ENCODE data around the gene ABCA9.

ABCA9 gene

DNA sequence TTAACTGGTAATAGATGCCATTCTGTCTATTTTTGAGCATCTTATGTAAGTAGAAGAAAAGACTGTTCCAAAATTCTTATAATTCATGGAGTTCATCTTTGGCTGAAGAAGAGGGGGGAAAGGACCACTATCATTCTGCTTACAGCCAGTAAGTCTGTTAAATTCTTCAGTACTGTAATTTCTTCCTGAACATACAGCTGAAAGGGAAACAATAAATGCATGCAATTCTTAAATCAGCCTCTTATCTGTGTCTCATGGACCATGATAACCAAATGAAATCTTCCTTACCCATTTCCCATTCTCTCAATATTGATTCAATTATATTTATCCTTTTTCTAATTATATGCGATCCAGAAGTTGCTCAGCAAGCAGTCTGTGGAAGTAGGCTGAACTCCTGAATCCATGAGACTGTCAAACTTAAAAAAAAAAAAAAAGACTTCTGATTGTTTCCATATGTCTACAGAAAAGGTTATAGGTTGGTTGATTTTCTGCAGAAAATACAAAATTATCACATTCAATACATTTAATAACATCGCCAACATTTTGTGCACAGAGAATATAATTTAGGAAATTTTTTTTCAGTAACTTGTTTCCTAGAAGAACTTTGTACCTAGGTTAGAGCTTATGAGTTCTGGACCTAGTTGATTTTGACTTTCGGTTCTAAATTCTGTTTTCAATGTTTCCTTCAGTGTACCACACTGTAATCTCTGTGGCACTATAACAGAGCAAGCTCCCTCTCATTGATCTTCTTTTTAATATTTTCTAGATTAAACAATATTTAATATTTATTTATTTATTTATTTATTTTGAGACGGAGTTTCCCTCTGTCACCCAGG, 1.2 kb upstream of the ABCA9 start:
- TF ChIP-seq, protein P1, sequence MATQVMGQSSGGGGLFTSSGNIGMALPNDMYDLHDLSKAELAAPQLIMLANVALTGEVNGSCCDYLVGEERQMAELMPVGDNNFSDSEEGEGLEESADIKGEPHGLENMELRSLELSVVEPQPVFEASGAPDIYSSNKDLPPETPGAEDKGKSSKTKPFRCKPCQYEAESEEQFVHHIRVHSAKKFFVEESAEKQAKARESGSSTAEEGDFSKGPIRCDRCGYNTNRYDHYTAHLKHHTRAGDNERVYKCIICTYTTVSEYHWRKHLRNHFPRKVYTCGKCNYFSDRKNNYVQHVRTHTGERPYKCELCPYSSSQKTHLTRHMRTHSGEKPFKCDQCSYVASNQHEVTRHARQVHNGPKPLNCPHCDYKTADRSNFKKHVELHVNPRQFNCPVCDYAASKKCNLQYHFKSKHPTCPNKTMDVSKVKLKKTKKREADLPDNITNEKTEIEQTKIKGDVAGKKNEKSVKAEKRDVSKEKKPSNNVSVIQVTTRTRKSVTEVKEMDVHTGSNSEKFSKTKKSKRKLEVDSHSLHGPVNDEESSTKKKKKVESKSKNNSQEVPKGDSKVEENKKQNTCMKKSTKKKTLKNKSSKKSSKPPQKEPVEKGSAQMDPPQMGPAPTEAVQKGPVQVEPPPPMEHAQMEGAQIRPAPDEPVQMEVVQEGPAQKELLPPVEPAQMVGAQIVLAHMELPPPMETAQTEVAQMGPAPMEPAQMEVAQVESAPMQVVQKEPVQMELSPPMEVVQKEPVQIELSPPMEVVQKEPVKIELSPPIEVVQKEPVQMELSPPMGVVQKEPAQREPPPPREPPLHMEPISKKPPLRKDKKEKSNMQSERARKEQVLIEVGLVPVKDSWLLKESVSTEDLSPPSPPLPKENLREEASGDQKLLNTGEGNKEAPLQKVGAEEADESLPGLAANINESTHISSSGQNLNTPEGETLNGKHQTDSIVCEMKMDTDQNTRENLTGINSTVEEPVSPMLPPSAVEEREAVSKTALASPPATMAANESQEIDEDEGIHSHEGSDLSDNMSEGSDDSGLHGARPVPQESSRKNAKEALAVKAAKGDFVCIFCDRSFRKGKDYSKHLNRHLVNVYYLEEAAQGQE (IDR thresholded peaks at IDR 0.05; ENCODE audit: insufficient read depth in 1 of 2, low read depth in 2 of 2, low read length in 2 of 2), result no peak
- TF ChIP-seq SIN3A (IDR thresholded peaks at IDR 0.05; ENCODE audit: borderline replicate concordance, insufficient read depth, low read length) (no peak), TAF1 (IDR thresholded peaks at IDR 0.05; ENCODE audit: borderline replicate concordance, insufficient read depth, low read length) (no peak), FOXP2 (optimal IDR thresholded peaks at IDR 0.05; ENCODE audit: borderline replicate concordance, extremely low read depth, extremely low read length, insufficient read depth) (no peak), POLR2AphosphoS5 (IDR thresholded peaks at IDR 0.05; ENCODE audit: low read depth, low read length) (no peak)

DNA sequence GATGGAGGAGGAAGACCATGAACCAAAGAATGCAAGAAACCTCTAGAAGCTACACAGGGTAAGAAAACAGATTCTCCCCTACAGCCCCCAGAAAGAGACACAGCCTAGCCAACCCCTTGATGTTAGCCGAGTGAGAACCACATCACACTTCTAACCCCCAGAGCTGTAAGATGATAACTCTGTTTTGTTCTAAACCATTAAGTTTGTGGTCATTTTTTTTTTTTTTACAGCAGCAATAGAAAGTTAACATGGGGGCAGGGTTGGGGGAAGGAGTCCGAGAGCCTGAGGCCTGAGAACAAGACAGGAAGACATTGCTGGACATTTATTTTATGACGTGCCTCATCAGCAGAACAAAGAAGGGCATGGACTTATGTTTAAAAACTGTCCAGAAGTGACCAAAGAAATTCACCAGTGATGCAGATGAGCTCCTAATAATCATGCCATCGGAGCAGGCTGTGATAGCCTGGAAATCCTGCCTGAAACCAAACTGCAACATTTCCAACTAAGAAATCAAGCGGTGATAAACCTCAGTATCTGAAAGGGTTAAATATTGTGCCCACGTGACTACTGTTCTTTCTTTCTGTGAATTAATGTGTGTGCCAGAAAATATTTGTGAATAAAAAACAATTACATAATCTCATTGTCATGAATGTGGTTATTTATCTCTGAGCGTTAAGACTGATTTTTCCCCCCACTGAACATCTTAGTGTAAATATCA, 1.1 kb downstream of the ABCA9 start:
- TF ChIP-seq SIN3A (IDR thresholded peaks at IDR 0.05; ENCODE audit: borderline replicate concordance, insufficient read depth, low read length) (no peak), TAF1 (IDR thresholded peaks at IDR 0.05; ENCODE audit: borderline replicate concordance, insufficient read depth, low read length) (no peak), POLR2AphosphoS5 (IDR thresholded peaks at IDR 0.05; ENCODE audit: low read depth, low read length) (no peak), FOXP2 (optimal IDR thresholded peaks at IDR 0.05; ENCODE audit: borderline replicate concordance, extremely low read depth, extremely low read length, insufficient read depth) (no peak)
- TF ChIP-seq, protein P1 (IDR thresholded peaks at IDR 0.05; ENCODE audit: insufficient read depth in 1 of 2, low read depth in 2 of 2, low read length in 2 of 2), result no peak

DNA sequence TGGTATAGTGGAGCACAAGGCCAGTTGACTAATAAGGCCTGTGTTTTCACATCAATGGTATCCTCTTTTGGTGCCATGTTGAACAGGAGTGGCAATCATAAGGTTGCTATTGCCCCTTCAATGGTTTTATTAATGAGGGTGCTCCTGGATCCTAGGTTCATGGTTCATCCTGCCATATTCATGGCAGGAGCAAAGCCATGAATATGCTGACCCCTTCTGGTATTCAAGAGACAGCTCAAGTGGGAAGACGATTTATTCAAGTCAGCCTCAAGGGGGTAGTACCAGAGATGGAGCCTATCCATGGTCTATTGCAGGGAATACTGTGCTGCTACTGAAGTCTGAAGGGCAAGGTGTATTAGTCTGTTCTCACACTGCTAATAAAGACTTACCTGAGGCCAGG, 2.6 kb downstream of the ABCA9 start:
- TF ChIP-seq TAF1 (IDR thresholded peaks at IDR 0.05; ENCODE audit: borderline replicate concordance, insufficient read depth, low read length) (no peak), SIN3A (IDR thresholded peaks at IDR 0.05; ENCODE audit: borderline replicate concordance, insufficient read depth, low read length) (no peak), POLR2AphosphoS5 (IDR thresholded peaks at IDR 0.05; ENCODE audit: low read depth, low read length) (no peak), FOXP2 (optimal IDR thresholded peaks at IDR 0.05; ENCODE audit: borderline replicate concordance, extremely low read depth, extremely low read length, insufficient read depth) (no peak)
- TF ChIP-seq, protein P1 (IDR thresholded peaks at IDR 0.05; ENCODE audit: insufficient read depth in 1 of 2, low read depth in 2 of 2, low read length in 2 of 2), result no peak

DNA sequence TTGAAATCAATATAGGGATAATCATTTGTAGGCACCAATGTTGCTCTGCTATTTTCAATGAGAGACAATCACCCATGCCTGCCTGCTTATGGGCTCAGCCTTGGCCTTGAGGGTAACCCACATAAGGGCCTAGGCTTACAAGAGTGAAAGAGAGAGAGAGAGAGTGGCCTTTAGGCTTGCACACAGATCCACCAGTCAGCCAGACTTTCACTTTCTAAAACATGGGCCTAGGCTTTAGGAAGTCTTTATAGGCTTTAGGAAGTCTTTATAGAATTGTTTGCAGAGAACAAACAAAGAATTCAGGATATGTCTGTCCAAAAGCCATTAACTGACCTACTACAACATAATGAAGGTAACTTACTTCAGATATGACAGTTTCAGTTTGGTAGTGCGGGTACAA, 3.4 kb downstream of the ABCA9 start:
- TF ChIP-seq, protein P1 (IDR thresholded peaks at IDR 0.05; ENCODE audit: insufficient read depth in 1 of 2, low read depth in 2 of 2, low read length in 2 of 2), result no peak
- no peak for TF ChIP-seq SIN3A (IDR thresholded peaks at IDR 0.05; ENCODE audit: borderline replicate concordance, insufficient read depth, low read length)
- no peak for TF ChIP-seq POLR2AphosphoS5 (IDR thresholded peaks at IDR 0.05; ENCODE audit: low read depth, low read length)
- no peak for TF ChIP-seq TAF1 (IDR thresholded peaks at IDR 0.05; ENCODE audit: borderline replicate concordance, insufficient read depth, low read length)
- TF ChIP-seq FOXP2 (optimal IDR thresholded peaks at IDR 0.05; ENCODE audit: borderline replicate concordance, extremely low read depth, extremely low read length, insufficient read depth), result no peak

Measured in PFSK-1 (cell line).